Heart right ventricle (tissue), 16 donors: ENCODE measurements around the gene PPP2R2B. TPM values are rescaled to one million over a fixed set of nuclear protein-coding genes. Genes with fewer than 3 reads are reported as not detected.

Experiments used
- ATAC-seq, 8 donors: fragments of 200-7000 bp; cut with Tn5 transposase; one replicate each; pipeline ENCODE4 v1.9.1; 2020; ENCODE audit warnings: mild to moderate bottlenecking in 8 of 8, moderate library complexity in 8 of 8, moderate number of reproducible peaks in 1 of 8
- DNase-seq, 2 donors: peaks; one replicate each; pipeline ENCODE4 v3.0.0-alpha.2; 2020
- H3K27ac ChIP-seq, 10 donors: fragments of 200-600 bp; sonication (generic) in 2 of 10; one replicate each; pipeline versions ENCODE4 v1.5.0 to v1.8.0; 2020 to 2022; ENCODE audit warnings: mild to moderate bottlenecking in 3 of 10
- H3K27me3 ChIP-seq, 7 donors: fragments of 200-600 bp; one replicate each; pipeline ENCODE4 v1.8.0; 2021 to 2022; ENCODE audit warnings: mild to moderate bottlenecking in 2 of 7
- H3K36me3 ChIP-seq, 9 donors: fragments of 200-600 bp; sonication (generic) in 1 of 9; one replicate each; pipeline versions ENCODE4 v1.5.0 to v1.8.0; 2020 to 2022; ENCODE audit warnings: mild to moderate bottlenecking in 2 of 9
- H3K4me1 ChIP-seq, 9 donors: fragments of 200-600 bp; sonication (generic) in 1 of 9; one replicate each; pipeline versions ENCODE4 v1.5.0 to v1.8.0; 2020 to 2022; ENCODE audit warnings: mild to moderate bottlenecking in 4 of 9
- H3K4me3 ChIP-seq, 10 donors: fragments of 200-600 bp; sonication (generic) in 2 of 10; one replicate each; pipeline versions ENCODE4 v1.5.0 to v1.8.0; 2020 to 2022; ENCODE audit warnings: mild to moderate bottlenecking in 7 of 10, moderate library complexity in 2 of 10
- H3K9me3 ChIP-seq, 11 donors: fragments of 200-600 bp in 10 of 11; sonication (generic) in 2 of 11; one replicate each; pipeline versions ENCODE4 v1.5.0 to v1.8.0; 2013 to 2022; ENCODE audit warnings: mild to moderate bottlenecking in 2 of 11, control low read depth in 1 of 11, moderate library complexity in 1 of 11
- CTCF ChIP-seq, 9 donors: fragments of 200-600 bp; sonication (generic) in 2 of 9; IDR thresholded peaks; one replicate each; pipeline versions ENCODE4 v1.5.0 to v1.8.0; 2021 to 2022; ENCODE audit warnings: antibody characterized with exemption in 9 of 9, mild to moderate bottlenecking in 5 of 9, moderate library complexity in 1 of 9
- WGBS, 2 donors: extraction: QIAGEN DNeasy Blood & Tissue Kit; methylation state at CpG; one replicate each; pipeline ENCODE4 v1.1.7; 2013; ENCODE audit warnings: inconsistent platforms in 1 of 2; 5-methylcytosine and 5-hydroxymethylcytosine counted together
- intact Hi-C, 10 donors: fragments of 100-400 bp; cut with DNase I; formaldehyde crosslinking; loops; one replicate each; pipeline versions ENCODE4 v1.11.1 to v1.14.2; 2022
- polyA plus RNA-seq, 2 donors: library from polyadenylated mRNA; stranded (reverse); fragments of 200-250 nt; gene quantifications; one replicate each; pipeline ENCODE4 v1.2.3, GENCODE V29; 2013
- total RNA-seq, 10 donors: library from RNA; stranded (reverse); fragmentation: NEBNext Ultra II Directional in 3 of 10; extraction: Animal tissue kit (Norgen Biotek cat#: 25700) in 3 of 10; gene quantifications; one replicate each; pipeline versions ENCODE4 v1.2.1 to v1.2.4, GENCODE V29; 2021 to 2023
- donor health status: Arrhythmogenic right ventricular cardiomyopathy.
- donor health status: ischemic (EF 13 %, LVEDD 7.1; RV severe dilation, severe dysfunction).
- donor health status: healthy with polysubstance abuse.
- donor health status: DM: no; HTN: yes; CAD: no.
- donor health status: DM: no; HTN: no; CAD: no.
- donor health status: ischemic (EF 25% LVEDD 6.9; RV normal size, moderate dysfunction).
- donor health status: ischemic (EF 25% LVEDD 5.7; RV mildly dilated, moderate dysfunction).
- donor health status: healthy.
- donor health status: DM: yes; HTN: yes; CAD: no.
- donor health status: Ischemic cardiomyopathy.
- donor health status: ischemic (EF 35%, LVEDD 5.7; RV mildly dilated, moderate dysfunction).
- donor health status: nonischemic (EF 11% LVEDD 7.7; RV severe dilation, severe dysfunction).
- donor health status: DM: yes; HTN: yes; CAD: no.
- donor health status: PGD.
- donor health status: ischemic (EF 29% LVEDD 5.4; RV normal size, mild dysfunction).
- donor health status: nonischemic (EF 23%, LVEDD 6.1; RV moderate dilation, normal function).

Gene PPP2R2B
- total and polyA plus RNA-seq, 12 donors, result 0.05 to 1.8 (median 0.57) TPM; not detected in 2

GRCh38 chr5:146860213-146860893, 18.2 kb downstream of the PPP2R2B start:
- Histone ChIP-seq H3K27ac (no peak overlapping the region), H3K4me1 (no peaks in the 10 kb centered on the region), H3K27me3 (no peaks in the 10 kb centered on the region), H3K36me3 (no peaks in the 10 kb centered on the region), H3K9me3 (no peaks in the 10 kb centered on the region), H3K4me3 (no peak overlapping the region)
- ATAC-seq, result no peak
- 48 to 51% methylated on average over 3 of the region's 3 CpGs for WGBS, 2 donors
- intact Hi-C loops, result no loop called here
- no peak for TF ChIP-seq CTCF (IDR thresholded peaks at IDR 0.05)
- DNase-seq, result no peak

- no peak for DNase-seq
- H3K27ac ChIP-seq, result no peak overlapping the region
- no peaks in the 10 kb centered on the region for H3K27me3 ChIP-seq
- no peaks in the 10 kb centered on the region for H3K9me3 ChIP-seq
- no peak for ATAC-seq
- H3K4me1 ChIP-seq, result no peaks in the 10 kb centered on the region
- no peak for TF ChIP-seq CTCF (IDR thresholded peaks at IDR 0.05)
- intact Hi-C loops, result no loop called here
- H3K36me3 ChIP-seq, result no peaks in the 10 kb centered on the region
- H3K4me3 ChIP-seq, result no peak overlapping the region
These were observed 26.5 kb downstream of the PPP2R2B start for GRCh38 chr5:146852089-146852488.

- no peaks in the 10 kb centered on the region for H3K9me3 ChIP-seq
- no peaks in the 10 kb centered on the region for H3K27me3 ChIP-seq
- H3K4me3 ChIP-seq, result no peak overlapping the region
- H3K27ac ChIP-seq, result no peak overlapping the region
- DNase-seq (no peak), ATAC-seq (no peak)
- no peaks in the 10 kb centered on the region for H3K4me1 ChIP-seq
- intact Hi-C loops, result no loop called here
- H3K36me3 ChIP-seq, result no peaks in the 10 kb centered on the region
- TF ChIP-seq CTCF (IDR thresholded peaks at IDR 0.05), result no peak
These were observed 27.4 kb downstream of the PPP2R2B start for GRCh38 chr5:146851133-146851532.

GRCh38 chr5:146849694-146850303, 28.8 kb downstream of the PPP2R2B start:
- Histone ChIP-seq H3K4me1 (no peaks in the 10 kb centered on the region), H3K4me3 (no peak overlapping the region), H3K9me3 (no peaks in the 10 kb centered on the region), H3K36me3 (no peaks in the 10 kb centered on the region), H3K27ac (no peak overlapping the region), H3K27me3 (no peaks in the 10 kb centered on the region)
- no peak for ATAC-seq
- intact Hi-C loops, result no loop called here
- 63 to 77% methylated on average over 5 of the region's 5 CpGs for WGBS, 2 donors
- DNase-seq, result no peak
- TF ChIP-seq CTCF (IDR thresholded peaks at IDR 0.05), result no peak
